COR-L47 (cell line): ENCODE measurements around the gene CORO7.

ENCODE experiments used
- DNase-seq: peaks from one replicate; lab custom pipeline; 2025; lab: John Stamatoyannopoulos, UW

The CORO7 gene

GRCh38 chr16:4383591-4384444 is 32.6 kb downstream of the CORO7 start:
- no peak for DNase-seq

- DNase-seq = no peak
These were observed 33.5 kb downstream of the CORO7 start for GRCh38 chr16:4382795-4383357.

GRCh38 chr16:4381935-4382794 is 34.2 kb downstream of the CORO7 start:
- DNase-seq = no peak

GRCh38 chr16:4381072-4381934 is 35.1 kb downstream of the CORO7 start:
- DNase-seq = no peak

- DNase-seq = no peak
These were observed 36.0 kb downstream of the CORO7 start for GRCh38 chr16:4380119-4381063.

GRCh38 chr16:4378999-4379690 is 37.3 kb downstream of the CORO7 start:
- DNase-seq = no peak

- DNase-seq = no peak
These were observed 38.2 kb downstream of the CORO7 start for GRCh38 chr16:4378161-4378666.

GRCh38 chr16:4377573-4378154 is 38.7 kb downstream of the CORO7 start:
- no peak for DNase-seq

GRCh38 chr16:4376893-4377572 is 39.4 kb downstream of the CORO7 start:
- DNase-seq = no peak

GRCh38 chr16:4376126-4376892 is 40.1 kb downstream of the CORO7 start:
- no peak for DNase-seq

- DNase-seq = no peak
These were observed 40.7 kb downstream of the CORO7 start for GRCh38 chr16:4375717-4376116.

GRCh38 chr16:4373909-4374742 is 42.3 kb downstream of the CORO7 start:
- no peak for DNase-seq

- peak; percentile 61 for DNase-seq
These were observed 43.0 kb downstream of the CORO7 start for GRCh38 chr16:4373356-4373908.

- DNase-seq = peak; percentile 98
These were observed 43.6 kb downstream of the CORO7 start for GRCh38 chr16:4372578-4373355.

- no peak for DNase-seq
These were observed 44.3 kb downstream of the CORO7 start for GRCh38 chr16:4372001-4372577.
